Endothelial cell of umbilical vein (primary cell): ENCODE measurements around the gene SNRNP200. TPM values are rescaled to one million over a fixed set of nuclear protein-coding genes. Genes with fewer than 3 reads are reported as not detected.

ENCODE experiments used
- BruUV-seq: library from RNA; stranded (reverse); fragments of 400-500 nt; replicated peaks from 2 replicates; lab custom pipeline; 2021; lab: Mats Ljungman, UMichigan
- CTCF ChIA-PET: fragments of 300-600, 350-600 bp; sonication (Branson Sonifier 250); formaldehyde crosslinking; loops from one replicate; lab custom pipeline; 2021; ENCODE audit warnings: antibody characterized with exemption, inconsistent platforms; lab: Charles Lee
- POLR2A ChIA-PET: fragments of 300-600, 350-600 bp; sonication (Branson Sonifier 250); formaldehyde crosslinking; loops from one replicate; lab custom pipeline; 2021; ENCODE audit warnings: antibody characterized with exemption, inconsistent platforms; lab: Charles Lee
- DNase-seq: peaks from one replicate; pipeline ENCODE4 v3.0.0-alpha.2; 2011; ENCODE audit warnings: low read depth, low spot score
- FAIRE-seq: peaks from 2 replicates; lab custom pipeline; 2011; peaks lifted over from hg19 to GRCh38; lab: Jason Lieb, UNC
- H2AFZ ChIP-seq: 2 replicates; pipeline ENCODE4 v1.6.0; 2012; ENCODE audit warnings: low read depth, low read length, control low read depth, inconsistent platforms
- H3K27ac ChIP-seq: 2 replicates; pipeline ENCODE4 v1.5.1; 2011; ENCODE audit warnings: low read depth, mild to moderate bottlenecking, control low read depth, low read length, moderate library complexity; ENCODE audit not compliant: insufficient read depth
- H3K27me3 ChIP-seq, 2 experiments: 2 replicates each; pipeline versions ENCODE4 v1.6.0 to v1.6.1; 2011; ENCODE audit warnings: low read length in 2 of 2, mixed read lengths in 1 of 2; ENCODE audit not compliant: control insufficient read depth in 2 of 2, insufficient read depth in 2 of 2
- H3K36me3 ChIP-seq, 2 experiments: 2 replicates in 1 of 2; 3 replicates in 1 of 2; pipeline ENCODE4 v1.5.1; 2011; ENCODE audit warnings: low read length in 2 of 2, mild to moderate bottlenecking in 1 of 2, moderate library complexity in 1 of 2; ENCODE audit not compliant: control insufficient read depth in 2 of 2, insufficient read depth in 2 of 2; ENCODE audit errors: extremely low read depth in 1 of 2
- H3K4me1 ChIP-seq: 3 replicates; pipeline ENCODE4 v1.5.1; 2011; ENCODE audit warnings: mild to moderate bottlenecking, low read length; ENCODE audit not compliant: control insufficient read depth, insufficient read depth; ENCODE audit errors: extremely low read depth
- H3K4me2 ChIP-seq: 2 replicates; pipeline ENCODE4 v1.6.1; 2011; ENCODE audit warnings: low read length, control low read depth, mixed read lengths; ENCODE audit not compliant: insufficient read depth
- H3K4me3 ChIP-seq, 3 experiments: fragments of 200-600 bp in 1 of 3; sonication (generic), shearing (Covaris generic) in 1 of 3; replicated peaks in 1 of 3; 2 replicates each; pipeline ENCODE4 v1.5.1; 2011 to 2016; ENCODE audit warnings: control low read depth in 3 of 3, low read length in 3 of 3, mild to moderate bottlenecking in 2 of 3, inconsistent platforms in 1 of 3, low read depth in 1 of 3, moderate library complexity in 1 of 3; ENCODE audit not compliant: insufficient read depth in 1 of 3
- H3K79me2 ChIP-seq: 2 replicates; pipeline ENCODE4 v1.6.0; 2012; ENCODE audit warnings: low read length, inconsistent platforms; ENCODE audit not compliant: control insufficient read depth, insufficient read depth
- H3K9ac ChIP-seq: replicated peaks from 2 replicates; pipeline ENCODE3; 2011; ENCODE audit warnings: low read length, control low read depth; ENCODE audit not compliant: insufficient read depth; ENCODE audit errors: extremely low read depth
- H3K9me1 ChIP-seq: replicated peaks from 3 replicates; pipeline ENCODE4 v1.6.0; 2011; ENCODE audit warnings: mild to moderate bottlenecking, low read length; ENCODE audit not compliant: control insufficient read depth, insufficient read depth; ENCODE audit errors: extremely low read depth
- H3K9me3 ChIP-seq: replicated peaks from 2 replicates; pipeline ENCODE4 v1.5.1; 2012; ENCODE audit warnings: low read length, inconsistent platforms; ENCODE audit not compliant: control insufficient read depth, insufficient read depth
- H4K20me1 ChIP-seq: replicated peaks from 2 replicates; pipeline ENCODE3; 2011; ENCODE audit warnings: mild to moderate bottlenecking, low read length; ENCODE audit not compliant: control insufficient read depth, insufficient read depth; ENCODE audit errors: extremely low read depth
- EZH2 ChIP-seq: IDR thresholded peaks from 2 replicates; pipeline ENCODE4 v1.6.1; 2012; ENCODE audit warnings: borderline replicate concordance, low read depth, mild to moderate bottlenecking, moderate library complexity, low read length, inconsistent platforms; ENCODE audit not compliant: severe bottlenecking
- FOS ChIP-seq: IDR thresholded peaks from 2 replicates; pipeline ENCODE4 v1.6.1; 2011; ENCODE audit warnings: mild to moderate bottlenecking, low read length, moderate library complexity, borderline replicate concordance; ENCODE audit not compliant: insufficient read depth
- GATA2 ChIP-seq: IDR thresholded peaks from 2 replicates; pipeline ENCODE4 v1.7.0; 2011; ENCODE audit warnings: low read depth, mild to moderate bottlenecking, moderate library complexity, mixed read lengths, low read length; ENCODE audit not compliant: insufficient read length, insufficient read depth
- JUN ChIP-seq: IDR thresholded peaks from 2 replicates; pipeline ENCODE4 v1.6.1; 2011; ENCODE audit warnings: borderline replicate concordance, low read depth; ENCODE audit not compliant: insufficient read length, insufficient read depth
- MYC ChIP-seq: IDR thresholded peaks from one replicate; pipeline ENCODE4 v1.6.1; 2011; ENCODE audit warnings: mild to moderate bottlenecking, low read depth, low read length
- POLR2A ChIP-seq: IDR thresholded peaks from 2 replicates; pipeline ENCODE4 v1.6.1; 2012; ENCODE audit warnings: low read depth, mild to moderate bottlenecking, control low read depth, low read length
- POLR2AphosphoS5 ChIP-seq: IDR thresholded peaks from 2 replicates; pipeline ENCODE4 v1.6.1; 2012; ENCODE audit warnings: low read depth, mild to moderate bottlenecking, control low read depth, low read length, moderate library complexity; ENCODE audit not compliant: insufficient read depth
- dilution Hi-C: fragments of 300-500 bp; cut with MboI; formaldehyde crosslinking; loops from one replicate; pipeline ENCODE4 v1.15.0; 2019; ENCODE audit warnings: low sequenced_read_pairs; ENCODE audit not compliant: extremely low pct_ligation_motif_present
- intact Hi-C: fragments of 100-400 bp; cut with micrococcal nuclease; formaldehyde crosslinking; loops from one replicate; pipeline ENCODE4 v1.10.0; 2022
- polyA plus RNA-seq, 4 experiments: library from polyadenylated mRNA; depleted of rRNA in 3 of 4; stranded (reverse) in 3 of 4; unstranded in 1 of 4; fragments of >200 nt; gene quantifications; 2 replicates each; pipeline versions ENCODE4 v1.2.1 to v1.2.3, GENCODE V29; 2011 to 2012; ENCODE audit warnings: missing spikeins in 1 of 4
- total RNA-seq: library from RNA; stranded (reverse); gene quantifications from 2 replicates; pipeline ENCODE4 v1.2.3, GENCODE V29; 2021
- TF ChIP-seq, protein P1 (sequence below): IDR thresholded peaks from 2 replicates; pipeline ENCODE4 v1.6.1; 2011; ENCODE audit not compliant: insufficient read depth, insufficient read length
- TF ChIP-seq, protein P2 (sequence below), 2 donors: IDR thresholded peaks; 1 replicate in 1 of 2; 2 replicates in 1 of 2; pipeline ENCODE4 v1.5.1; 2011; ENCODE audit warnings: low read length in 2 of 2, mild to moderate bottlenecking in 2 of 2, moderate library complexity in 2 of 2, control low read depth in 1 of 2, inconsistent platforms in 1 of 2, low read depth in 1 of 2; ENCODE audit not compliant: insufficient read depth in 1 of 2; ENCODE audit errors: extremely low read depth in 1 of 2

The SNRNP200 gene
- total and polyA plus RNA-seq, 2 donors (not counting 3 experiments of a cell fraction or from before 2014, with no cell fraction given), result 124 to 155 TPM

DNA sequence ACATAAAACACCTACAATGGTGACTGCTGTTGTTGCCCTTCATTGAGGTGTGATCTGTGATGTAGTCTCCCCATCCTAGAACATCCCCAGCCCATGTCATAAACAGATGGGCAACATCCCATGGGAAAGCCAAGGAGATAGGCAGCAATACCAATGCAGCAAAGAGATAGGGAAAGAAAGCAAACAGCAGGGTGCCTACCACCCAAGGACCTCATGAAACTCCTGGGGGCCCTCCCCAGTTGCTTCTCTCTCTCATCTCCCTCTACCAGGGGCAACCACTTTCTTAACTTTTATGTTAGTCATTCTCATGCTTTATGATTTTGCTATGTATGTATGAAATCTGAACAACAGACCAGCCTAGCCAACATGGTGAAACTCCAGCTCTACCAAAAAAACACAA lies 11.7 kb upstream of the SNRNP200 start:
- ChIA-PET CTCF (interaction anchor here (1.6 kb wide), 1 partner anchor 8 kb away, joined by 4 read pairs; the partner anchor contains the start of gene ITPRIPL1), POLR2A (no interaction called here)
- FAIRE-seq, result no peak
- Histone ChIP-seq H3K4me1 (peaks cover 28% of the 10 kb centered on the region), H3K4me3 (no peak overlapping the region), H3K27ac (no peak overlapping the region), H3K9me1 (no peaks in the 10 kb centered on the region), H3K36me3 (no peaks in the 10 kb centered on the region), H3K4me2 (no peak overlapping the region), H3K79me2 (no peaks in the 10 kb centered on the region), H2AFZ (no peak overlapping the region), H3K27me3 (peaks cover 1 to 7% of the 10 kb centered on the region in 2 experiments), H3K9ac (no peak overlapping the region), H3K9me3 (no peaks in the 10 kb centered on the region), H4K20me1 (no peaks in the 10 kb centered on the region)
- no peak for DNase-seq
- BruUV-seq, result no TSS peak
- TF ChIP-seq POLR2A, result no peak
- TF ChIP-seq MYC, result no peak
- TF ChIP-seq FOS, result no peak
- no peak for TF ChIP-seq GATA2
- TF ChIP-seq POLR2AphosphoS5, result no peak
- TF ChIP-seq EZH2, result no peak
- TF ChIP-seq, protein P1, sequence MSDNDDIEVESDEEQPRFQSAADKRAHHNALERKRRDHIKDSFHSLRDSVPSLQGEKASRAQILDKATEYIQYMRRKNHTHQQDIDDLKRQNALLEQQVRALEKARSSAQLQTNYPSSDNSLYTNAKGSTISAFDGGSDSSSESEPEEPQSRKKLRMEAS, result no peak
- intact Hi-C loops, result no loop called here
- dilution Hi-C loops, result no loop called here

DNA sequence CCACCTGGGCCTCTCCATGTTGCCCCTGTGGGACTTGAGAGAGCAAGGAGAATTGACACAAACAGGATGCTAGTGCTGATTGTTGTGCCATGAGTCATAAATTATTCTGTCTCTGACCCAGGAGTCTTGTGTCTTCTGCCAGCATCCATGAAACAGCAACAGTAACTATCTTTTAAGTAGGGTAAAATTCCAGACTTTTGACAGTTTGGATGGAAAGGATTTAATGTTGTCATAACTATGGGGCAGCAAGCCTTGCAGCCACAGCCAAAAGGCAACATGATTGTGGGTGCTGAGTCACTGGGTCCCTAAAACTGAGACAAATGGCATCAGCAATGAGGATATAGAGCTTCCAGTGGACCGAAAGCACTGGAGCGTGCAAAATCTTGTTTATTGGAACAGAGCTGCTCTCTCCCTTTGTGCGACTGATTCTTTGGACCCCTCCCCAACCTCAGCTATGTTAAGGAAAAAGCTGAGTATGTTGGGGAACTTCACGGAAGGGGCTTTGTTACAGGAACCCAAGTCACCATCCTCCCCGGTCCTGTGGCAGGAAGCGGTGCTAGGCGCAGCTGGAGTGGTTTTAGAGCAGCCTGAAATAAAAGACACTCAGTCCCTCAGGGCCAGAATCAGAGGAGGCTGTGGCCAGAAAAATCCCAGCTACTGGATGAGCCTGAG lies 10.2 kb upstream of the SNRNP200 start:
- intact Hi-C loops (no loop called here), dilution Hi-C loops (no loop called here)
- ChIA-PET CTCF (interaction anchor here (1.0 to 1.6 kb wide), 2 partner anchors 10 to 20 kb away, joined by 3 to 4 read pairs; partner anchors contain the start of gene ITPRIPL1), POLR2A (no interaction called here)
- DNase-seq (peak; percentile 36), FAIRE-seq (peak; percentile 94)
- no peaks in the 10 kb centered on the region for H4K20me1 ChIP-seq
- no peaks in the 10 kb centered on the region for H3K9me1 ChIP-seq
- peaks cover 0 to 2% of the 10 kb centered on the region in 2 experiments for H3K27me3 ChIP-seq
- peak overlapping the region; percentile 64 for H3K27ac ChIP-seq
- H2AFZ ChIP-seq, result peak overlapping the region; percentile 76
- BruUV-seq, result no TSS peak
- no peaks in the 10 kb centered on the region for H3K36me3 ChIP-seq
- H3K9me3 ChIP-seq, result no peaks in the 10 kb centered on the region
- H3K4me3 ChIP-seq, result no peak overlapping the region
- H3K79me2 ChIP-seq, result no peaks in the 10 kb centered on the region
- TF ChIP-seq JUN, result peak; percentile 61
- TF ChIP-seq POLR2A, result no peak
- peak; percentile 42 for TF ChIP-seq FOS
- TF ChIP-seq, protein P2, sequence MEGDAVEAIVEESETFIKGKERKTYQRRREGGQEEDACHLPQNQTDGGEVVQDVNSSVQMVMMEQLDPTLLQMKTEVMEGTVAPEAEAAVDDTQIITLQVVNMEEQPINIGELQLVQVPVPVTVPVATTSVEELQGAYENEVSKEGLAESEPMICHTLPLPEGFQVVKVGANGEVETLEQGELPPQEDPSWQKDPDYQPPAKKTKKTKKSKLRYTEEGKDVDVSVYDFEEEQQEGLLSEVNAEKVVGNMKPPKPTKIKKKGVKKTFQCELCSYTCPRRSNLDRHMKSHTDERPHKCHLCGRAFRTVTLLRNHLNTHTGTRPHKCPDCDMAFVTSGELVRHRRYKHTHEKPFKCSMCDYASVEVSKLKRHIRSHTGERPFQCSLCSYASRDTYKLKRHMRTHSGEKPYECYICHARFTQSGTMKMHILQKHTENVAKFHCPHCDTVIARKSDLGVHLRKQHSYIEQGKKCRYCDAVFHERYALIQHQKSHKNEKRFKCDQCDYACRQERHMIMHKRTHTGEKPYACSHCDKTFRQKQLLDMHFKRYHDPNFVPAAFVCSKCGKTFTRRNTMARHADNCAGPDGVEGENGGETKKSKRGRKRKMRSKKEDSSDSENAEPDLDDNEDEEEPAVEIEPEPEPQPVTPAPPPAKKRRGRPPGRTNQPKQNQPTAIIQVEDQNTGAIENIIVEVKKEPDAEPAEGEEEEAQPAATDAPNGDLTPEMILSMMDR (IDR thresholded peaks at IDR 0.05; ENCODE audit: extremely low read depth in 1 of 2, insufficient read depth in 1 of 2, low read depth in 1 of 2, low read length in 2 of 2), result no peak
- no peak for TF ChIP-seq MYC
- no peak for TF ChIP-seq POLR2AphosphoS5
- TF ChIP-seq, protein P1, result no peak
- no peak overlapping the region for H3K9ac ChIP-seq
- H3K4me1 ChIP-seq, result peaks cover 15% of the 10 kb centered on the region
- H3K4me2 ChIP-seq, result peak overlapping the region; percentile 35
